ENCODE data around the gene TMEM163.

The TMEM163 gene

GRCh38 chr2:134722728-134723127 is 3.9 kb upstream of the TMEM163 start:
- no peak for DNase-seq

- no peak for DNase-seq
These were observed 2.8 kb upstream of the TMEM163 start for GRCh38 chr2:134721596-134721995.

GRCh38 chr2:134718023-134718816 is 580 bp downstream of the TMEM163 start:
- DNase-seq = peak; percentile 31

GRCh38 chr2:134717286-134718022 is 1.3 kb downstream of the TMEM163 start:
- DNase-seq = no peak

DNA sequence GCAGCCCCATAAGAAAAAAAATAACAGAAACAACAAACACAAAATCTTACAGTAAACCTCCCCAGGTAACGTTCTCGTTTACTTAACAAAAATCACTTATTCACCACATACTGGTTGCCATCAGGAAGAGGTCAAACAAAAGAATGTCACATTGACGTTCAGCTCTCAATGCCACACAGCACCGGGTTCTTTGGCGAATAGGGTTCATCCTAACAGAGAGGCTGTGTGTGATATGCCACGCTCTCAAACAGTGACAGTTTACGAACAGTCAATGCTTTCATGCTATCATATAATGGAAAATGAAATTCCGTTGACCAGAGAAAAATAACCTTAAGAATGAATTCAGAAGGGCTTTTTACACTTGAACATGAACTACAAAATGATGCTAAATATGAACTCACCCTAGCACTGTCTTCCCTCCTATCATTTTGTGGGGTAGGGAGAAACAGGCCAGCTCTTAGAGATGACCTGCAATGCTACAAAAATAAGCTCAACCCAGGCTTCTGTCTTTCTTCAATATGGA is 2.0 kb downstream of the TMEM163 start:
- DNase-seq = no peak

DNA sequence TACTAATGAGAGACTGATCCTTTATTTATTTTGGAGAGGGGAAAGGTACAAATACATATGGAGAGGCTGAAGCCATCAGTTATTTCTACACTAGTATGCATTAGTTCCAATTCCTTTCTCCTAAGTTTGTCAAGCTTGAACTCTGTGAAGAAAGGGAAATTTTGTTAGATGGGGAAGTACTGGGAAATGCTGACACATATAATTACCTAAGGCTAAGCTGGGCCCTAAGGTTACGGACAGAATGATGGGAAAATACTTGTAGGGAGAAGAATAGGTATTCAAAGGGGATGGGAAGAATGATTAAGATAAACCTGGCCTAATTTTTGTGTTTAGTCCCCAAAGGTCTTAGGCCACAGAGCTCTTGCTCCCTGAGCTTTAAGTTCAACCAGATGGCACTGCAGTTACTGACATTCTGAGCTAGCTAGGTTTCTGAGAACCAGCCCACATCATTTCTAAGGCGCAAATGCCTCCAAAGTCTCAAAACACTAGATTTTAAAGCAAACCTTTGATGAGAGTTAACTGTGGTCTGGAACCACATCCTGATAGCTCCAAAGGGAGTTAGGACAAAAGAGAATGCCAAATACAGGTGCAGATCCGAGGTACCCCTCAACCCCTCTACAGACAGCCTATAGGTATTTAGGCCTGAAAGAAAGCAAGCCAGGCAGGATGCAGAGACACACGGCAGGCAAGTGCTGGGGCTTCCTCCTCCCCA is 2.7 kb downstream of the TMEM163 start:
- no peak for DNase-seq

DNA sequence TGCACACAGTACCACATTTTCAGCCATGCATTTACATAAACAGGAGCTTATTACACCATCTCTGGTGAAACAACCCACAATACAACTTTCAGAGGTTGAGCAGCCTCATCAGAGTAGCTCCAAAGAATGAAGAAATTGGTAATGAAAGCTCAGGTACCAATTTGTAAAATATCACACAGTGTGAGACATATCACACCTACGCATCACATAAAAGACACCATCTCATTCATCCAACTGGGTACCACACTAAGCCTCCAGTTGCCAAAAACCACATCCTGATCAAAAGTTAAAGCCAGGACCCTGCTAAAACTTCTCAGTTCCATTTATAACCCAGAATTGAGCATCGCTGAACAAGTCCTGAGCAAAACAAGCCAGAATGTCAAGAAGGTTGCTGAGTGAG is 4.6 kb downstream of the TMEM163 start:
- no peak for DNase-seq

DNA sequence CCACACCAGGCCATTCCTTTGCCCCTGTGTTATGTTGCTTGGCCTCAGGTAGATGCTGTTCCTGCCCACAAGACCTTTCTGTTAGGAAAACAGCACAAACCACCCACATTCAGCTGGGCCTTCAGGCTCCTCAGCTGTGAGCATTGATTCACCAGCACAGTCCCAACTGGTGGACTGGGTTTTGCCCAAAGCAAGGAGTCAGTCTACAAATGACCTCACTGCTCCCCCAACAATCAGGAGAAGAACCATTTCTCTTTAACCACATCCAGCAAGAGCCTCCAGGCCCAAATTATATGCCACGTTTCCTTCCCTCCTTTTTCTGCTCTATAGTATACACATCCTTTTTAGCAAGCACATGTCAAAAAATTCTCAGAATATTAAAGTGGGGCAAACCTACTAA is 5.2 kb downstream of the TMEM163 start:
- no peak for DNase-seq

- DNase-seq = no peak
These were observed 5.6 kb downstream of the TMEM163 start for GRCh38 chr2:134713176-134713575.

GRCh38 chr2:134712736-134713135 is 6.1 kb downstream of the TMEM163 start:
- no peak for DNase-seq

- no peak for DNase-seq
These were observed 6.5 kb downstream of the TMEM163 start for GRCh38 chr2:134712299-134712698.

DNA sequence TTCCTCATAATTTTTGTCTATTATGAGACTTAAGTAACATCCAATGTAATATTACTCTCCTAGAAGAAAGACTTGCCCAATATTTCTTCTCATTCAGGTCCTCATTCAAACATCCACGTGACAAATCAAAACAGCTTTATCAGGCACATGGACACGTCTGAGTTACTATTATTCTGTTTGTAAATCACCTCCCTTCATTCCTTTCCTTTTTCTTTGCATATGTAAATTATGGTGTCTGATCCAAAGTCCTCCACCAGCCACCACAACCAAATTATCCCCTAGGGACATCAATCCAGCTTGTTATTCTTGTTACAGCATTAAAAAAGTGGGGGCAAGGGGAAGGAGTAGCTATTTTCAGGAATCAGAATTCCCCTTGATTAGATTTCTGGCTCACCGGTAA is 7.1 kb downstream of the TMEM163 start:
- DNase-seq = peak; percentile 49

DNA sequence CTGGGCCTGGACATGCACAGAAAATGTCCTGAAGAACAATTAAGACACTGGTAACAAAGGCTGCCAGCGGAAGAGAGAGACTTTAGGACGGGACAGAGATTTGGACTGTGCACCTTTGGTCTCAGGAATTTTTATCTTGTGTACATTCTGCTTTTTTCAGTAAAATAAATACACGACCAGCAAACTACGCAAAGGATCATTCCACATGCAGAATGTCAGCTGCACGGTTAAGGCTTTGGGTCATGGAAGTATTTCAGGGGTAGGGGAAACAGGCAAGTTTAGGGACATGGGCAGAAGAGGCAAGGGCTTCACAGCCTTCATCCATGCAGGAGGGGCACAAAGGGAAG is 11.5 kb downstream of the TMEM163 start:
- DNase-seq = no peak

DNA sequence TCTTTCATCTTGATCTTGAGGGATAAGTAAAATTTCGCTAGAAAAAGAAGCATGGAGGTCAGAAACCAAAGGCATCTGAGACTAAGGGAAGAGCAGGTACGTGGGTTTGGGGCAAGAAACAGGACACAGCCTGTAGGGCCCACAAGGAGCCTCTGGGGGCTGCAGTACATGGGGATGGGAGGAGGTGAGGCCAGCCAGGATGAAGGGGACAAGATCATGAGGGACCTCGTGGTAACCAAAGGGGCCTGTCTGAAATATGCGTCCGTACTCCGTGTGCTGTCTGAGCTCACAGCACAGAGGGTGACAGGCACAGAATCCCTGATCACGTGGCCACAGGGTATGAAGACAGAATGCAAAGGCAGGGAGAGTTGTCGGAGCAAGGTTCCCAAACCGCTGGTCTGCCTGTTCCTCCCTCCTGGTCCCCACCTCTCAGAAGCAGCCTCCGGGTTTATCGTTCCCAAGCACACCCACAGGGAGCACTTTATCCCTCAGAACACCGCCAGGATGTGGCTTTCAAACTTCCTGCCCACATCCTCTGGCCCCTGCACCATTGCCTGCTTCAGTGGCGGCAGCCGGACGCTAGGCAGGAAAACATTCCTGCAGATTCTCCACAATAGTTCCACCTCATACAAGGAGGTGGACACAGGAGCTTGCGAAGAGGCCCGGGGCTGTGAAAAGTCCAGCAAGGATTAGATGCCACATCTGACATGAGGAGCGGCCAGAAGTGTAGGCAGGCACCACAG is 12.0 kb downstream of the TMEM163 start:
- DNase-seq = no peak

DNA sequence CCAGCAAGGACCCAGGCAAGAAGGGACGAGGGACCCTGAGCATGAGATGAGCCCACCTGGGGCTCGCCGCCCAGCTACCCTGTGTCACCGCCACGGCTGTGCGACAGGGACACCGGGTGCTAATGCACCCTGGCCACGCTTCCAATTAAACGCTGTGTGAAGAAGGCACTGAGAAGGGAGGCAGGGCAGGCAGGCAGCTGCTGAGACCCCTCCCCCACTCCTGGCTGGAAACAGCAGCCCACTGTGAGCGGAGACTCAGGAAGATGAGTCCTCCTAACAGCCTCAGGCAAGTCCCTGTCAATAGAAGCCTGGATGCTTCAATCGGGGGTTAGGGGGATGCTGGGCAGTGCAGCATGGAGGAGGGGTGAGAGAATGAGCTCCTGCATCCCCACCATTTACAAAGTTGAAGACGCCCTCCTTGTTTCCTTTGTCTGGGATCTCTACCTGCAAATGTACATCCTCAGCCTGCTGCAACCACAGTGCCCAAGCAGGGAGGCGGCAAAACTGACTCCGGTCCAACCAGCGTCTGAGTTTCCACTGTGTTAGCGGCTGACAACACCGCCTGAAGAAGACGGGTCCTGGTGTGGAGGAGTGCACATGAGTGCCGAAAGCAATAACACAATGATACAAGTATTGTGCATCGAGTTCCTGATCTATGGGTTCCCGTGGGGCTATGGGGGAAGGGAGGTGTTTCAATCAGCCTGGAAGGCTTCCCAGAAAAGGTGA is 12.8 kb downstream of the TMEM163 start:
- DNase-seq = no peak

GRCh38 chr2:134704173-134704572 is 14.6 kb downstream of the TMEM163 start:
- DNase-seq = no peak

- DNase-seq = no peak
These were observed 15.4 kb downstream of the TMEM163 start for GRCh38 chr2:134703426-134703825.

GRCh38 chr2:134700730-134701129 is 18.1 kb downstream of the TMEM163 start:
- DNase-seq = no peak

DNA sequence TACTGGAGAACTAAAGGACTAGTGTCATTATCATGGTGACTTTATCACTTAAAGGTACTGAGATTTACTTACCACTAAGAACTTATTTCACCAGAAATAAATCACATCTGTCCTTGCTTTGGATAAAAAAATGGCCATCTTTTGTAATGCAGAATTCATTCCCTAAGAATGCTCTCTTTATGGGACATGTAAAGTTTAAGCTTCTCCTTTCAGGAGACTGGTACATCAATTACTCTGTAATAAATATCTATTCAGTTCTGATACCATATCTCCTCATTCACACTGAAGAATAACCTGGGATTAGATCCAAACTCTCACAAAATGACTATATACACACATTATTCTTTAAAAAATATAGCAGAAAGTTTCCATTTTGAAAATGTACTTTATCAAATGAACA is 24.4 kb downstream of the TMEM163 start:
- no peak for DNase-seq

DNA sequence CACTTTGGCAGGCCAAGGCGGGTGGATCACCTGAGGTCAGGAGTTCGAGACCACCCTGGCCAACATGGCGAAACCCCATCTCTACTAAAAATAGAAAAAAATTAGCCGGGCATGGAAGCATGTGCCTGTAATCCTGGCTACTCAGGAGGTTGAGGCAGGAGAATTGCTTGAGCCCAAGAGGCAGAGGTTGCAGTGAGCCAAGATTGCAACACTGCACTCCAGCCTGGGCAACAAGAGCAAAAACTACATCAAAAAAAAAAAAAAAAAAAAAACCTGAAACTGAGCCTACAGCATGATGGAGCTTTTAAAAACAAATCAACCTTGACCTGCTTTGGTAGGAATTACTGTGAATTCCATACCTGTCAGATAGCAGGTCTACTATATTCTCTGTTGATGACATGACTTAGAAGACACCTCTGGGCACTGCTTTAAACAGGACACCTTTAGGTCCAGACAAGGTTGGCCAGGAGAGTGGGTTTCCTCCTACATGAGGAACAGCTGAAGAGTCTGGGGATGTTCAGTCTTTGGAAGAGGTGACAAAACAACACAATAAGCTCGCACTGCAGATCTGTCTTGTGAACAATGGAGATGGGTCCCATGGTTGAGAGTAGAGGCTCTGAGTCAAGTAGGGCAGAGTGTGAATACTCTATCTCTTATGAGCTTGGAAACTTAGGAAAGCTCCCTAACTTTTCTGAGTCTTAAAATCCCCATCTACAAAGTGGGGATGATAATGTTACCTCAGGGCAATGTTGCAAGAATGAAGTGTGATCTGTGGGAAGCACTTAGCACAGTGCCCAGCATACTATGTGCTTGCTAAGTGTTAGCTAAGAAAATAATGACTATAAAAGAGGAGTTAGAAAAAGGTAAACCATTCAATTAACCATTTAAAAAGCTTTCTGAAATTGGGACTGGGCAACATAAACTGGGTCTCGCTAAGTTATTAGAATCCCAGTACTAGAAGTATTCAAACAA is 25.2 kb downstream of the TMEM163 start:
- DNase-seq = no peak

GRCh38 chr2:134692499-134692898 is 26.3 kb downstream of the TMEM163 start:
- no peak for DNase-seq
